ENCODE measurements around the gene HOXC9.

Gene HOXC9

GRCh38 chr12:53994264-53995001, 5.5 kb upstream of the HOXC9 start:
- peak overlapping the region; percentile 64 to 76 for H3K4me3 ChIP-seq
- no peaks in the 10 kb centered on the region for H3K9me3 ChIP-seq
- peak overlapping the region; percentile 93 to 98 for H3K27ac ChIP-seq
- H3K4me1 ChIP-seq = peaks cover 4 to 74% (median 56%) of the 10 kb centered on the region in 4 donors
- H3K27me3 ChIP-seq = no peaks in the 10 kb centered on the region
- TF ChIP-seq CTCF (IDR thresholded peaks at IDR 0.05) = no peak
- no peaks in the 10 kb centered on the region for H3K36me3 ChIP-seq
- intact Hi-C loops (cut with DNase I; ENCODE audit: low total_unique reads) = no loop called here
- DNase-seq = no peak

- Histone ChIP-seq H3K27me3 (no peaks in the 10 kb centered on the region), H3K4me1 (peaks cover 4 to 68% (median 52%) of the 10 kb centered on the region in 4 donors), H3K36me3 (no peaks in the 10 kb centered on the region), H3K27ac (peak overlapping the region; percentile 93 to 98), H3K4me3 (peak overlapping the region; percentile 64 to 76), H3K9me3 (no peaks in the 10 kb centered on the region)
- no peak for TF ChIP-seq CTCF (IDR thresholded peaks at IDR 0.05)
- intact Hi-C loops (cut with DNase I; ENCODE audit: low total_unique reads) = no loop called here
- no peak for DNase-seq
Observed at GRCh38 chr12:53995002-53995377, 5.0 kb upstream of the HOXC9 start.

- Histone ChIP-seq H3K27ac (peak overlapping the region; percentile 93 to 98), H3K36me3 (no peaks in the 10 kb centered on the region), H3K4me1 (peaks cover 4 to 64% (median 52%) of the 10 kb centered on the region in 4 donors), H3K4me3 (peak overlapping the region; percentile 64 to 76), H3K9me3 (no peaks in the 10 kb centered on the region), H3K27me3 (no peaks in the 10 kb centered on the region)
- DNase-seq = peak; percentile 76 to 90
- intact Hi-C loops (cut with DNase I; ENCODE audit: low total_unique reads) = no loop called here
- TF ChIP-seq CTCF (IDR thresholded peaks at IDR 0.05) = no peak
Observed at GRCh38 chr12:53995378-53996239, 4.4 kb upstream of the HOXC9 start.

- Histone ChIP-seq H3K4me3 (peak overlapping the region; percentile 64 to 76), H3K9me3 (no peaks in the 10 kb centered on the region), H3K36me3 (no peaks in the 10 kb centered on the region), H3K4me1 (peaks cover 4 to 70% (median 53%) of the 10 kb centered on the region in 4 donors), H3K27me3 (no peaks in the 10 kb centered on the region), H3K27ac (peak overlapping the region; percentile 93 to 98)
- DNase-seq = no peak
- intact Hi-C loops (cut with DNase I; ENCODE audit: low total_unique reads) = no loop called here
- TF ChIP-seq CTCF (IDR thresholded peaks at IDR 0.05) = no peak
Observed at GRCh38 chr12:53996240-53997203, 3.4 kb upstream of the HOXC9 start.

Data from tibial artery (tissue), 4 donors.